HEK293 (cell line): ENCODE data around the gene SEPTIN5.
A peak's percentile ranks its signal among the peaks of the same experiment; 100 is the strongest.

ENCODE experiments used
- CTCF ChIA-PET: fragments of 350-600 bp; formaldehyde crosslinking; extraction: SDS; loops from one replicate; lab custom pipeline; 2021; ENCODE audit warnings: antibody characterized with exemption; lab: Yijun Ruan, JAX
- POLR2A ChIA-PET: fragments of 300-600 bp; formaldehyde crosslinking; extraction: SDS; loops from one replicate; lab custom pipeline; 2020; ENCODE audit warnings: antibody characterized with exemption, inconsistent platforms; lab: Yijun Ruan, JAX
- H3K27ac ChIP-seq: fragments of 200-500 bp; sonication (Bioruptor generic); 2 replicates; pipeline ENCODE4 v1.5.1; 2014; ENCODE audit warnings: low read depth, low read length, control low read depth, inconsistent platforms; ENCODE audit errors: extremely low read depth
- H3K36me3 ChIP-seq, 2 experiments: fragments of 200-500 bp in 1 of 2; sonication (Bioruptor generic) in 1 of 2; 1 replicate in 1 of 2; 2 replicates in 1 of 2; pipeline ENCODE4 v1.5.1; 2014 to 2017; ENCODE audit warnings: inconsistent platforms in 2 of 2, low read length in 2 of 2; ENCODE audit not compliant: control insufficient read depth in 2 of 2, insufficient read depth in 1 of 2
- H3K4me1 ChIP-seq: fragments of 200-500 bp; sonication (Bioruptor generic); 2 replicates; pipeline ENCODE4 v1.5.1; 2014; ENCODE audit warnings: mild to moderate bottlenecking, low read length, inconsistent platforms; ENCODE audit not compliant: control insufficient read depth, insufficient read depth
- H3K4me3 ChIP-seq: 2 replicates; pipeline ENCODE4 v1.5.1; 2011; ENCODE audit warnings: low read depth, mild to moderate bottlenecking, control low read depth, low read length, moderate library complexity
- H3K9me3 ChIP-seq: fragments of 200-500 bp; sonication (Bioruptor generic); 2 replicates; pipeline ENCODE4 v1.5.1; 2014; ENCODE audit warnings: low read depth, low read length, inconsistent platforms; ENCODE audit not compliant: control insufficient read depth, insufficient read depth
- AEBP2 ChIP-seq: fragments of 450-650 bp; formaldehyde crosslinking; IDR thresholded peaks from 2 replicates; pipeline ENCODE4 v1.5.1; 2016; ENCODE audit warnings: missing biosample characterization, missing genetic modification characterization, borderline replicate concordance
- BCL11B ChIP-seq: fragments of 450-650 bp; formaldehyde crosslinking; IDR thresholded peaks from 2 replicates; pipeline ENCODE4 v1.5.1; 2016; ENCODE audit warnings: low read depth, missing biosample characterization, missing genetic modification characterization
- GLIS2 ChIP-seq: fragments of 450-650 bp; formaldehyde crosslinking; IDR thresholded peaks from 2 replicates; pipeline ENCODE4 v1.5.1; 2016; ENCODE audit warnings: missing biosample characterization, missing genetic modification characterization
- HIC1 ChIP-seq: fragments of 450-650 bp; formaldehyde crosslinking; IDR thresholded peaks from 2 replicates; pipeline ENCODE4 v1.5.1; 2016; ENCODE audit warnings: missing biosample characterization, missing genetic modification characterization
- KLF1 ChIP-seq: fragments of 450-650 bp; formaldehyde crosslinking; IDR thresholded peaks from 2 replicates; pipeline ENCODE4 v1.5.1; 2016; ENCODE audit warnings: missing biosample characterization, missing genetic modification characterization
- KLF8 ChIP-seq: fragments of 450-650 bp; formaldehyde crosslinking; IDR thresholded peaks from 2 replicates; pipeline ENCODE4 v1.5.1; 2016; ENCODE audit warnings: missing biosample characterization, missing genetic modification characterization
- KLF9 ChIP-seq: fragments of 450-650 bp; formaldehyde crosslinking; IDR thresholded peaks from 2 replicates; pipeline ENCODE4 v1.5.1; 2016; ENCODE audit warnings: missing biosample characterization, missing genetic modification characterization, low read depth
- PATZ1 ChIP-seq: fragments of 450-650 bp; formaldehyde crosslinking; IDR thresholded peaks from 2 replicates; pipeline ENCODE4 v1.5.1; 2016; ENCODE audit warnings: missing biosample characterization, missing genetic modification characterization
- SCRT2 ChIP-seq: fragments of 450-650 bp; formaldehyde crosslinking; IDR thresholded peaks from 2 replicates; pipeline ENCODE4 v1.5.1; 2016; ENCODE audit warnings: missing biosample characterization, missing genetic modification characterization
- ZBTB10 ChIP-seq: fragments of 450-650 bp; formaldehyde crosslinking; IDR thresholded peaks from 2 replicates; pipeline ENCODE4 v1.5.1; 2016; ENCODE audit warnings: missing biosample characterization, missing genetic modification characterization
- ZBTB17 ChIP-seq: fragments of 450-650 bp; formaldehyde crosslinking; IDR thresholded peaks from 2 replicates; pipeline ENCODE4 v1.5.1; 2016; ENCODE audit warnings: missing biosample characterization, missing genetic modification characterization
- ZBTB26 ChIP-seq: fragments of 450-650 bp; formaldehyde crosslinking; optimal IDR thresholded peaks from 2 replicates; pipeline ENCODE3; 2016; ENCODE audit warnings: missing biosample characterization, mild to moderate bottlenecking, missing genetic modification characterization
- ZBTB48 ChIP-seq: fragments of 450-650 bp; formaldehyde crosslinking; IDR thresholded peaks from 2 replicates; pipeline ENCODE4 v1.5.1; 2016; ENCODE audit warnings: missing biosample characterization, missing genetic modification characterization
- ZBTB7A ChIP-seq: fragments of 450-650 bp; formaldehyde crosslinking; IDR thresholded peaks from 2 replicates; pipeline ENCODE4 v1.5.1; 2016; ENCODE audit warnings: low read depth, missing biosample characterization, missing genetic modification characterization
- ZBTB8A ChIP-seq: fragments of 450-650 bp; formaldehyde crosslinking; IDR thresholded peaks from 2 replicates; pipeline ENCODE4 v1.5.1; 2016; ENCODE audit warnings: missing biosample characterization, missing genetic modification characterization
- ZEB2 ChIP-seq: fragments of 450-650 bp; formaldehyde crosslinking; IDR thresholded peaks from 2 replicates; pipeline ENCODE4 v1.5.1; 2016; ENCODE audit warnings: missing biosample characterization, missing genetic modification characterization
- ZFHX2 ChIP-seq: fragments of 450-650 bp; formaldehyde crosslinking; conservative IDR thresholded peaks from 2 replicates; pipeline ENCODE4 v1.5.1; 2016; ENCODE audit warnings: missing biosample characterization, missing genetic modification characterization
- ZIC2 ChIP-seq: fragments of 450-650 bp; formaldehyde crosslinking; IDR thresholded peaks from 2 replicates; pipeline ENCODE4 v1.5.1; 2016; ENCODE audit warnings: missing biosample characterization, missing genetic modification characterization
- ZNF10 ChIP-seq: fragments of 450-650 bp; formaldehyde crosslinking; IDR thresholded peaks from 2 replicates; pipeline ENCODE4 v1.5.1; 2017; ENCODE audit warnings: missing biosample characterization, missing genetic modification characterization
- ZNF169 ChIP-seq: fragments of 450-650 bp; formaldehyde crosslinking; IDR thresholded peaks from 2 replicates; pipeline ENCODE4 v1.5.1; 2016; ENCODE audit warnings: missing biosample characterization, missing genetic modification characterization
- ZNF335 ChIP-seq: fragments of 450-650 bp; formaldehyde crosslinking; conservative IDR thresholded peaks from 2 replicates; pipeline ENCODE4 v1.5.1; 2016; ENCODE audit warnings: missing biosample characterization, missing genetic modification characterization
- ZNF341 ChIP-seq: fragments of 450-650 bp; formaldehyde crosslinking; IDR thresholded peaks from 2 replicates; pipeline ENCODE4; 2016; ENCODE audit warnings: low read depth, missing biosample characterization, missing genetic modification characterization
- ZNF48 ChIP-seq: fragments of 450-650 bp; formaldehyde crosslinking; IDR thresholded peaks from 2 replicates; pipeline ENCODE4 v1.5.1; 2016; ENCODE audit warnings: missing biosample characterization, missing genetic modification characterization
- ZNF558 ChIP-seq: fragments of 450-650 bp; formaldehyde crosslinking; IDR thresholded peaks from 2 replicates; pipeline ENCODE4 v1.5.1; 2016; ENCODE audit warnings: missing biosample characterization, missing genetic modification characterization
- ZNF692 ChIP-seq: fragments of 450-650 bp; formaldehyde crosslinking; IDR thresholded peaks from 2 replicates; pipeline ENCODE4 v1.5.1; 2016; ENCODE audit warnings: missing biosample characterization, missing genetic modification characterization

Gene SEPTIN5

GRCh38 chr22:19714312-19715187 is at the start of gene SEPTIN5:
SEPTIN5 (plus strand) TSS chr22:19714503; CDS start chr22:19714589, 86 bp downstream.
- H3K36me3 ChIP-seq, result peaks cover 0 to 3% of the 10 kb centered on the region in 2 experiments; a peak in 1 of 3 replicates
- H3K4me1 ChIP-seq, result no peaks in the 10 kb centered on the region; the same call in 1 of the 2 replicates
- no peaks in the 10 kb centered on the region for H3K9me3 ChIP-seq
- ChIA-PET CTCF (interaction anchor here (0.6 to 1.7 kb wide), 2 partner anchors 9 to 14 kb away, joined by 3 to 6 read pairs; partner anchors contain the start of gene GP1BB), POLR2A (no interaction called here)
- peak within 1 kb of the TSS; percentile 53 for H3K4me3 ChIP-seq
- H3K27ac ChIP-seq, result no peak within 1 kb of the TSS; the same call in 1 of the 2 replicates
- TF ChIP-seq ZNF341 (tag by site-specific recombination) (peak; percentile 43), ZNF335 (tag by site-specific recombination) (peak; percentile 58), BCL11B (tag by site-specific recombination) (peak; percentile 41; the same call in 1 of the 2 replicates), ZIC2 (peak; percentile 65; the same call in 1 of the 2 replicates), ZNF169 (tag by site-specific recombination) (no peak), ZBTB7A (tag by site-specific recombination) (peak; percentile 93), ZNF10 (tag by site-specific recombination) (no peak), ZBTB17 (tag by site-specific recombination) (peak; percentile 96), SCRT2 (tag by site-specific recombination) (no peak), ZBTB10 (tag by site-specific recombination) (0 out of 2 replicates have a peak, but pooled peaks have one; percentile 47), HIC1 (tag by site-specific recombination) (peak; percentile 67; the same call in 1 of the 2 replicates), ZEB2 (peak; percentile 45; the same call in 1 of the 2 replicates), ZNF692 (tag by site-specific recombination) (no peak), KLF8 (tag by site-specific recombination) (peak; percentile 57; the same call in 1 of the 2 replicates), ZNF48 (tag by site-specific recombination) (no peak), ZFHX2 (peak; percentile 39), AEBP2 (no peak), GLIS2 (tag by site-specific recombination) (peak; percentile 70), ZBTB48 (peak; percentile 43; the same call in 1 of the 2 replicates), PATZ1 (tag by site-specific recombination) (peak; percentile 91), ZNF558 (tag by site-specific recombination) (no peak), ZBTB8A (tag by site-specific recombination) (peak; percentile 84), ZBTB26 (tag by site-specific recombination) (peak; percentile 77), KLF1 (tag by site-specific recombination) (0 out of 2 replicates have a peak, but pooled peaks have one; percentile 37), KLF9 (tag by site-specific recombination) (peak; percentile 76)
